Activated CD4-positive, alpha-beta memory T cell treated with anti-CD3 and anti-CD28 coated beads, Interleukin-2, amount 10 ng/mL, durations not matched to agents 7 days and 5 days (primary cell): ENCODE measurements around the gene CHCHD6. TPM values are rescaled to one million over a fixed set of nuclear protein-coding genes. Genes with fewer than 3 reads are reported as not detected.

Source experiments
- CTCF ChIA-PET: fragments of 350-600 bp; sonication (Branson Sonifier 250); formaldehyde crosslinking; loops from one replicate; lab custom pipeline; 2021; ENCODE audit warnings: antibody characterized with exemption, inconsistent platforms; lab: Charles Lee
- POLR2A ChIA-PET: fragments of 350-600 bp; sonication (Branson Sonifier 250); formaldehyde crosslinking; loops from one replicate; lab custom pipeline; 2021; ENCODE audit warnings: antibody characterized with exemption; lab: Charles Lee
- DNase-seq: peaks from one replicate; pipeline ENCODE4 v3.0.0-alpha.2; 2020
- H3K27ac Mint-ChIP-seq: one replicate; pipeline ENCODE4 v1.8.0; 2021; ENCODE audit warnings: mild to moderate bottlenecking, mixed read lengths
- H3K27me3 Mint-ChIP-seq: one replicate; pipeline ENCODE4 v1.8.0; 2021; ENCODE audit warnings: mixed read lengths
- H3K36me3 Mint-ChIP-seq: one replicate; pipeline ENCODE4 v1.8.0; 2021; ENCODE audit warnings: low read depth, mixed read lengths
- H3K4me1 Mint-ChIP-seq: one replicate; pipeline ENCODE4 v1.8.0; 2021; ENCODE audit warnings: mixed read lengths
- H3K4me3 Mint-ChIP-seq: one replicate; pipeline ENCODE4 v1.8.0; 2021; ENCODE audit warnings: mild to moderate bottlenecking, mixed read lengths
- H3K9me3 Mint-ChIP-seq: one replicate; pipeline ENCODE4 v1.8.0; 2021; ENCODE audit warnings: mixed read lengths
- total RNA-seq, 2 experiments: library from RNA; stranded (reverse); gene quantifications; one replicate each; pipeline ENCODE4 v1.2.3, GENCODE V29; 2021

The CHCHD6 gene
- total RNA-seq, 2 experiments from 2014 or later, result 4.0 to 4.1 TPM

GRCh38 chr3:126911162-126912026 lies 207.4 kb downstream of the CHCHD6 start:
- Mint-ChIP-seq H3K27me3 (peaks cover 2% of the 10 kb centered on the region), H3K36me3 (peaks cover 11% of the 10 kb centered on the region), H3K27ac (peak overlapping the region; percentile 93), H3K4me1 (peaks cover 64% of the 10 kb centered on the region), H3K4me3 (peak overlapping the region; percentile 67), H3K9me3 (no peaks in the 10 kb centered on the region)
- DNase-seq, result peak; percentile 87
- POLR2A ChIA-PET, result interaction anchor here (1.0 to 1.8 kb wide), 10 partner anchors 9 to 71 kb away, joined by 3 to 10 read pairs (median 4); partner anchors contain the start of gene PLXNA1
- CTCF ChIA-PET, result interaction anchor here (1.0 to 2.3 kb wide), 5 partner anchors 9 to 71 kb away, joined by 3 to 8 read pairs (median 5); partner anchors contain the start of gene PLXNA1

GRCh38 chr3:126912027-126912422 lies 208.0 kb downstream of the CHCHD6 start:
- H3K4me1 Mint-ChIP-seq, result peaks cover 67% of the 10 kb centered on the region
- H3K27ac Mint-ChIP-seq, result peak overlapping the region; percentile 93
- H3K9me3 Mint-ChIP-seq, result no peaks in the 10 kb centered on the region
- peaks cover 11% of the 10 kb centered on the region for H3K36me3 Mint-ChIP-seq
- H3K27me3 Mint-ChIP-seq, result peaks cover 2% of the 10 kb centered on the region
- ChIA-PET POLR2A (interaction anchor here (1.0 to 1.8 kb wide), 10 partner anchors 8 to 72 kb away, joined by 3 to 10 read pairs (median 4); partner anchors contain the start of gene PLXNA1), CTCF (interaction anchor here (1.0 to 2.3 kb wide), 4 partner anchors 9 to 71 kb away, joined by 3 to 8 read pairs (median 4); partner anchors contain the start of gene PLXNA1)
- H3K4me3 Mint-ChIP-seq, result peak overlapping the region; percentile 67
- DNase-seq, result no peak

DNA sequence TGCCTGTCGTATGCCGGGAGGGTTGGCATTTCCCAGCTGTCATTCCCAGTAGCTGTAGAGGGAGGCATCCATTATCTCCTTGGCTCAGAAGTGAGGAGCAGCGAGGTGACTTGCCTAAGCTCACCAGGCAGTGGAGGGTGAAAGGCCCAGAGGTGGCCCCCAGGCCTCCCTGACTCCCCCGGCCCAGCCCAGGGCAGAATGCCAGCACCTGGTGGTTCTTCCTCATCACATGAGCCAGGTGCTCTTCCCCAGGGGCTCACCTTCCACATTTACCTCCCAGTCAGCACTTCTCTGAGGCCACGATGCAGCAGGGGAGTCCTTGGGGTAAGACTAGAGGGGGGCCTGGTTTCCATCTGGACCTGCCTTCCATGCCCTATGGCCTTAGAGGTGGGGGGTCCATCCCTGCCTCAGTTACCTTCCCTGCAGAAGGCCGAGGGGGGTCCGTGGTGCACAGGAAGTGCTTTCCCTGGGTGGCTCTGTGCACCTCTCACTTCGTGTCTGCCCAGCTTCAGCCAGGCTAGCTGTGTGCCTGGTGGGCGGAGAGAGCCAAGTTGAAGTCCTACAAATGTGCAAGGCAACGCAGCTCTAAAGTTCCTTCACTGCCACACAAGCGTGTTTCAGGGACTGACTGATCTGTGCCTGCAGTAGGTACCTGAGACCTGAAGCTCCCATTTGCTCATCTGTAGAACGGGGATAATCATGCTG lies 208.6 kb downstream of the CHCHD6 start:
- peaks cover 71% of the 10 kb centered on the region for H3K4me1 Mint-ChIP-seq
- ChIA-PET CTCF (interaction anchor here (0.9 to 1.7 kb wide), 4 partner anchors 8 to 70 kb away, joined by 3 to 5 read pairs (median 4); partner anchors contain the start of gene PLXNA1), POLR2A (interaction anchor here (1.0 to 1.8 kb wide), 5 partner anchors 8 to 71 kb away, joined by 3 to 9 read pairs (median 3); no protein-coding TSS in a partner anchor)
- H3K27ac Mint-ChIP-seq, result peak overlapping the region; percentile 93
- peaks cover 2% of the 10 kb centered on the region for H3K27me3 Mint-ChIP-seq
- H3K4me3 Mint-ChIP-seq, result no peak overlapping the region
- H3K36me3 Mint-ChIP-seq, result peaks cover 11% of the 10 kb centered on the region
- H3K9me3 Mint-ChIP-seq, result no peaks in the 10 kb centered on the region
- no peak for DNase-seq

- Mint-ChIP-seq H3K4me1 (peaks cover 65% of the 10 kb centered on the region), H3K27me3 (peaks cover 1% of the 10 kb centered on the region), H3K9me3 (no peaks in the 10 kb centered on the region), H3K27ac (no peak overlapping the region), H3K36me3 (peaks cover 11% of the 10 kb centered on the region), H3K4me3 (no peak overlapping the region)
- ChIA-PET POLR2A (no interaction called here), CTCF (no interaction called here)
- DNase-seq, result peak; percentile 33
These were observed 209.5 kb downstream of the CHCHD6 start for GRCh38 chr3:126913524-126913923.

DNA sequence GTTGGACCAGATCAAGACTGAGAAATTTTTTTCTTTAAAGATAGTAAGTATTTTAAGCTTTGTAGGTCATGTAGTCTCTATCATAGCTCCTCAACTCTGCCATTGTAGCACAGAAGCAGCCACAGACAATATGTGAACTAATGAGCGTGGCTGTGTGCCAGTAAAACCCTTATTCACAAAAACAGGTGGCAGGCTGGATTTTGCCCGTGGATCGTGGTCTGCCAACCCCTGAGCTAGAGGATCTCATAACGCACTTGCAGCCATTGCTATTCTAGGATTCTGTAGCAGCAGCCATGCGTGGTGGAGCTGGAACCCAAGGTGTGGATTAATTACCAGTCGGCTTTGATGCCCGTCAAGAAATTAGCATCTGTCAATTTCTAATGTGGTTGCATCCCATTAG lies 210.2 kb downstream of the CHCHD6 start:
- Mint-ChIP-seq H3K27me3 (no peaks in the 10 kb centered on the region), H3K36me3 (peaks cover 10% of the 10 kb centered on the region), H3K9me3 (no peaks in the 10 kb centered on the region), H3K4me3 (no peak overlapping the region), H3K4me1 (peaks cover 58% of the 10 kb centered on the region), H3K27ac (no peak overlapping the region)
- DNase-seq, result no peak
- POLR2A ChIA-PET, result no interaction called here
- CTCF ChIA-PET, result no interaction called here

GRCh38 chr3:126915015-126915414 lies 211.0 kb downstream of the CHCHD6 start:
- H3K4me1 Mint-ChIP-seq, result peaks cover 50% of the 10 kb centered on the region
- H3K36me3 Mint-ChIP-seq, result peaks cover 7% of the 10 kb centered on the region
- ChIA-PET CTCF (no interaction called here), POLR2A (no interaction called here)
- no peaks in the 10 kb centered on the region for H3K9me3 Mint-ChIP-seq
- no peak for DNase-seq
- H3K27ac Mint-ChIP-seq, result no peak overlapping the region
- H3K4me3 Mint-ChIP-seq, result no peak overlapping the region
- peaks cover 1% of the 10 kb centered on the region for H3K27me3 Mint-ChIP-seq

GRCh38 chr3:126916546-126916945 lies 212.5 kb downstream of the CHCHD6 start:
- no peaks in the 10 kb centered on the region for H3K9me3 Mint-ChIP-seq

DNA sequence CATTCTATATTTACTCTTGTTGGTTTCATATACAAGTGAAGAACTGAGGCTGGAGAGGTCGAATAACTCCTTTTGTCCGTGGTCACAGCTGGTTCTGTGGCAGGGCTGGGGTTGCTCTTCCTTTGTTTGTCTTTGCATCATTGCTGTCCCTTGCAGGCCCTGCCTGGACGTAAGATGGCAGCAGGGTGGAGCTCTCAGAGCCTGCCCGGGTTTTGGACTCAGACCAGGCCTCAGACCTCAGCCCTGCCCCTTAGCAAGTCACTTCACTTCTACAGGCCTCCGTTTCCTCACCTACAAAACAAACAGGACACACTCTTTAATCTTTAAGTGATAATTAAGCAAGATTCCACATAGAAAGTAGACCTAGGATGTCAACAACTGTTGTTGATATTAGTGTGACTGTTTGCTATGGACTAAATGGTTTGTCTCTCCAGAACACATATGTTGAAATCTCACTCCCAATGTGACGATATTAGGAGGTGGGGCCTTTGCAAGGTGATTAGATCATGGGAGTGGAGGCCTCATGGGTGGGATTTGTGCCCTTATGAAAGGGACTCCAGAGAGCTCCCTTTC lies 213.3 kb downstream of the CHCHD6 start:
- Mint-ChIP-seq H3K4me3 (no peak overlapping the region), H3K27ac (no peak overlapping the region), H3K36me3 (no peaks in the 10 kb centered on the region), H3K27me3 (peaks cover 1% of the 10 kb centered on the region), H3K4me1 (peaks cover 28% of the 10 kb centered on the region), H3K9me3 (no peaks in the 10 kb centered on the region)
- CTCF ChIA-PET, result no interaction called here
- no peak for DNase-seq
- POLR2A ChIA-PET, result no interaction called here

More at GRCh38 chr3:126916546-126916945, 212.5 kb downstream of the CHCHD6 start:
- CTCF ChIA-PET, result no interaction called here
- Mint-ChIP-seq H3K27me3 (peaks cover 1% of the 10 kb centered on the region), H3K4me3 (no peak overlapping the region), H3K36me3 (peaks cover 3% of the 10 kb centered on the region), H3K4me1 (peaks cover 35% of the 10 kb centered on the region), H3K27ac (no peak overlapping the region)
- POLR2A ChIA-PET, result no interaction called here
- no peak for DNase-seq

GRCh38 chr3:126918355-126918821 lies 214.3 kb downstream of the CHCHD6 start:
- no peak for DNase-seq
- no peaks in the 10 kb centered on the region for H3K9me3 Mint-ChIP-seq
- POLR2A ChIA-PET, result no interaction called here
- no peaks in the 10 kb centered on the region for H3K36me3 Mint-ChIP-seq
- CTCF ChIA-PET, result interaction anchor here (0.8 to 1.2 kb wide), 2 partner anchors 64 to 630 kb away, joined by 3 to 4 read pairs; partner anchors contain the start of gene PLXNA1
- no peak overlapping the region for H3K4me3 Mint-ChIP-seq
- H3K27ac Mint-ChIP-seq, result no peak overlapping the region
- peaks cover 1% of the 10 kb centered on the region for H3K27me3 Mint-ChIP-seq
- peaks cover 30% of the 10 kb centered on the region for H3K4me1 Mint-ChIP-seq

- ChIA-PET POLR2A (no interaction called here), CTCF (interaction anchor here (0.9 kb wide), 1 partner anchor 10 kb away, joined by 5 read pairs; no protein-coding TSS in a partner anchor)
- no peak for DNase-seq
- Mint-ChIP-seq H3K9me3 (no peaks in the 10 kb centered on the region), H3K27me3 (peaks cover 1% of the 10 kb centered on the region), H3K36me3 (no peaks in the 10 kb centered on the region), H3K4me3 (no peak overlapping the region), H3K4me1 (peaks cover 37% of the 10 kb centered on the region), H3K27ac (no peak overlapping the region)
These were observed 217.2 kb downstream of the CHCHD6 start for GRCh38 chr3:126921085-126921824.

DNA sequence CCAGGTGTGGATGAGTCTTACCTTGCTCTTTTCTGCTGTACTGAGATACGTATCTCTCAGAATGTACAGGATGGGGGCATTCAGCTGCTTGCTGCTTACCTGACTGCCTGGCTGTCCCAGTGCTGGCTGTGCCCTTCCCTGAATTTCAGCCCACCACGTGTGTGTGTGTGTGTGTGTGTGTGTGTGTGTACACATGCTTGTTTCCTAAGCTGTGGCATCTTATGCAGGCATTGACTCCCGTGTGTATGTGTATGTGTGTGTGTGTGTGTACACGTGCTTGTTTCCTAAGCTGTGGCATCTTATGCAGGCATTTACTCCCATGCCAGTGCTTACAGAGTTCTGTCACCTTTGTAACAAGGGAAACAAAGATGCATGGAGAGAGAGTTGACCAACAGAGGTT lies 218.4 kb downstream of the CHCHD6 start:
- POLR2A ChIA-PET, result no interaction called here
- DNase-seq, result no peak
- H3K27me3 Mint-ChIP-seq, result peaks cover 1% of the 10 kb centered on the region
- CTCF ChIA-PET, result no interaction called here
- H3K36me3 Mint-ChIP-seq, result no peaks in the 10 kb centered on the region
- H3K9me3 Mint-ChIP-seq, result no peaks in the 10 kb centered on the region
- peaks cover 29% of the 10 kb centered on the region for H3K4me1 Mint-ChIP-seq
- no peak overlapping the region for H3K4me3 Mint-ChIP-seq
- H3K27ac Mint-ChIP-seq, result no peak overlapping the region

DNA sequence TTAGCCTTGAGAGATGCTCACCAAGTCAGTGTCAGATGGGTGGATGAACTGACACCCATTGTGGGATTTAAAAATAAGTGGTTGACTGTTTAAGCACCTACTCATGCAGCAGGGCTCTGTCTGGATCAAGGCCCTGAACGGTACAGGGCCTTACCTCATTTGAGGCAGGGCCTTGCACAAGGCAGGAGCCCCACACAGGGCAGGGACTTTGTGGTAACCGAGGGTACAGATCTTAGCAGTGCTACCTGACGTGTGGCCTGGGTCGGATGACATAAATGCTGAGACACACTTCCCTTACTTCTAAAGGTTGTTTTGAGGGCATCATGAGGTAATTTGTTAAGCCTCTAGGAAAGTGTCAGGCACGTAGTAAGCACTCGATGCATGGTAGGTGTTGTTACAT lies 219.4 kb downstream of the CHCHD6 start:
- peaks cover 28% of the 10 kb centered on the region for H3K4me1 Mint-ChIP-seq
- ChIA-PET CTCF (interaction anchor here (1.6 kb wide), 1 partner anchor 59 kb away, joined by 4 read pairs; the partner anchor contains the start of gene PLXNA1), POLR2A (interaction anchor here (2.8 kb wide), 1 partner anchor 12 kb away, joined by 10 read pairs; no protein-coding TSS in a partner anchor)
- H3K4me3 Mint-ChIP-seq, result no peak overlapping the region
- no peaks in the 10 kb centered on the region for H3K9me3 Mint-ChIP-seq
- H3K36me3 Mint-ChIP-seq, result no peaks in the 10 kb centered on the region
- H3K27me3 Mint-ChIP-seq, result peaks cover 1% of the 10 kb centered on the region
- peak; percentile 52 for DNase-seq
- H3K27ac Mint-ChIP-seq, result peak overlapping the region; percentile 22
